ENCODE results near the gene PRKN.
A peak's percentile ranks its signal among the peaks of the same experiment; 100 is the strongest.

PRKN gene

GRCh38 chr6:161840380-161840779 is 887.2 kb downstream of the PRKN start:
- in situ Hi-C loops (cut with HindIII; ENCODE audit: low sequenced_read_pairs) = no loop called here
- no peak overlapping the region for H3K4me3 ChIP-seq (ENCODE audit: low read depth, low read length)
- no peak for TF ChIP-seq CTCF (IDR thresholded peaks at IDR 0.05; ENCODE audit: low read depth, low read length)
- no peak for DNase-seq (ENCODE audit: low read depth, low spot score)

DNA sequence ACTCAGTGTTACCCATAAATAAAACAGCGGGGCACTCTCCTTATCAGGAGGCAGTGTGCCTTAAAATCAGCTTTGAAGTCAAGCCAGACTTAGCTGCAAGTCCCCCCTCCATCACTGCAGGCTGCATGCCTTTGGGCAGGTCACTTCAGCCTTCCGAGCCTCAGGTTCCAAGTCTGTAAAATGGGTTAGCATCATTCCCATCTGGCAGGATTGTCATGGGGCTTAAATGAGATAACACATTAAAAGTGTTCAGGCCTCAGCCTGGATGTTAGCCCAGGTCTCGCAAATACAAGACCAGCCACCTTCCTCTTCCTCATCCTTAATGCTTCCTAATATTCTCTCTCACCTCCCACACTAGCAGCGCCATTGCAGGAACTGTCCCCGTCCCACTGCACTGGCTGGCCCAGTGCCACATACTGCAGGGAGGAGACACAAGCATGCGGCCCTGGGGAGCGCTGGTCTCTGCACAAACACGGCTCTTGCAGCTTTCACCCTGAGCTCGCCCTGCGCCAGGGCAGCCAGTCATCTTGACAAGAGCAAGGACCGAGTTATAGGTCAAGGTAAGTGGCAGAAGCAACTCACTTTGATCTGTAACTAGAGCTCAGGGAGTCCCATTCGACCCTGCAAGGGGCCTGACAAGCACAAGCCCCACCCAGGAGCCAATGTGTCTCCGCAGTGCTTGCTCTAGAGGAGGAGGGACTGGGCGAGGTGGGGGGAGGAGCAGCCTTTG is 889.1 kb downstream of the PRKN start:
- no peak overlapping the region for H3K4me3 ChIP-seq (ENCODE audit: low read depth, low read length)
- DNase-seq (ENCODE audit: low read depth, low spot score) = no peak
- TF ChIP-seq CTCF (IDR thresholded peaks at IDR 0.05; ENCODE audit: low read depth, low read length) = no peak
- in situ Hi-C loops (cut with HindIII; ENCODE audit: low sequenced_read_pairs) = no loop called here

DNA sequence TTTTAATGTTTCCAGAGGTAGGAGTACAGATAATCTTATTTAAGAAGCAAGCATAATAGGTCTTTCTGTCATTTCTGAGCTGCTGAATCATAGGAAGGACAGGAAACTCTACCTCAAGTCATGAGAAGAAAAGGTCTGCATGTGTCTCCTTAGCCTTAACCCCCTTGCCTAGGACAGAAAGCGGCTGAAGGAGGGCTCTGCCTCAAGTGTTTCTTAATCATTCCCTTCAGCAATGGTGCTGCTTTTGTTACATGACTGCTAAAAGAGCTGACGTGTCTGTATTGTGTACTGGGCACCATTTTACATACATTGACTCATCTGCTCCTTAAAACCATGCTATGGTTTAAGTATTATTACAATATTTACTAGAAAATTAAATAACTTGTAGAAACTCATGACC is 889.7 kb downstream of the PRKN start:
- no peak overlapping the region for H3K4me3 ChIP-seq (ENCODE audit: low read depth, low read length)
- DNase-seq (ENCODE audit: low read depth, low spot score) = peak; percentile 9
- in situ Hi-C loops (cut with HindIII; ENCODE audit: low sequenced_read_pairs) = no loop called here
- no peak for TF ChIP-seq CTCF (IDR thresholded peaks at IDR 0.05; ENCODE audit: low read depth, low read length)

DNA sequence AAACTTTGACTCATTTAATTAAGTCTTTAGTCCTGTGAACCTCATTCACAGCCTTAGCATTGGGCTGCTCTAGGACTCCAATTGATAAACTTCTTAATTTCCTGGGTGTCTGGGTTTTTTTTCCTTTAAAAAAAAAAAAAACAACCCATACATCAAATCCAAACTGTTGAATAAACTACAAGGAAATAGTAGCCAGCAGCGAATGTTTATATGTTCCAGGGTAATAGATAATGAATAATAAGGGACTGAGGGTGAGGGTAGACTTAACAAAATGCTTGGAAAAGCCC is 890.2 kb downstream of the PRKN start:
- in situ Hi-C loops (cut with HindIII; ENCODE audit: low sequenced_read_pairs) = no loop called here
- no peak for DNase-seq (ENCODE audit: low read depth, low spot score)
- no peak overlapping the region for H3K4me3 ChIP-seq (ENCODE audit: low read depth, low read length)
- no peak for TF ChIP-seq CTCF (IDR thresholded peaks at IDR 0.05; ENCODE audit: low read depth, low read length)

DNA sequence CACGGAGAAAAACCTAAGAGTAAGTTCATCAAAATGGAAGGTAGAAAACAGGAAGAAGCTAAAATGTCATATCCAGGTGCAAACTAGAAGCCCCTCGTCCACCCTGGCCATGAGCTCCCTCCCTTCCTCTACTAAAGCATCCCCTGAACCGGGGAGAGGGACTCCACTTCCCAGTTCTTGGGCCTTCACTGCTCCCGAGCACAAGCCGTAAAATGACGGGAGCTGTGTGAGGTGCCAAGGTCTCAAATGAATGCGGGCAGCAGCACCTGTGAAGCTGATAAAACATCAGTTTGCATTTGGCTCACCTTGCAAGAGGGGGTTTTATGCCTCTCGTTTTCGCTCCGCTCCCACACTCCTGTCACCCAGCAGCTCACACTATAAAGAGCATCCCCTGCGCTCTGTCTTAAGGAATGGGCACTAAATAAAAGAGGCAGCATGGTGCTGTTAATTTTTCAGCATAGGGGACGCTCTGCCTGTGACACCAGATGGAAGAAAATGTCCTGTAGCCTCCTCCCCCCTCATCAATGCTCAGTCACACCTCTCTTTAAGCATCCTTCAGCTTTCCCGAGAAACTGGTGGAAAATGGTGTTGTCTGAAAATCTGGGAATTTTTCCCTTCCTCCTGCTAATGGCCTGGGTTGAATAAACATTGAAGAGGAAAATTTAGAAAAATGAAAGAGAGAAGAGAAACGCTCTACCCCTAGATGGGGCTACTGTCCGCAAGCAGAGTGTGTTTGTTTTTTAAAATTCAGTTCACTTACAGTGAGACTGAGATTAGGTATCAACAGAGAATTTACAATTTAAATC is 890.7 kb downstream of the PRKN start:
- peak; percentile 29 for DNase-seq (ENCODE audit: low read depth, low spot score)
- no peak overlapping the region for H3K4me3 ChIP-seq (ENCODE audit: low read depth, low read length)
- peak; percentile 64 for TF ChIP-seq CTCF (IDR thresholded peaks at IDR 0.05; ENCODE audit: low read depth, low read length)
- in situ Hi-C loops (cut with HindIII; ENCODE audit: low sequenced_read_pairs) = no loop called here

GRCh38 chr6:161835500-161836215 is 891.9 kb downstream of the PRKN start:
- in situ Hi-C loops (cut with HindIII; ENCODE audit: low sequenced_read_pairs) = no loop called here
- no peak overlapping the region for H3K4me3 ChIP-seq (ENCODE audit: low read depth, low read length)
- DNase-seq (ENCODE audit: low read depth, low spot score) = peak; percentile 16
- peak; percentile 34 for TF ChIP-seq CTCF (IDR thresholded peaks at IDR 0.05; ENCODE audit: low read depth, low read length)

Measured in astrocyte of the spinal cord (primary cell).